Naive thymus-derived CD8-positive, alpha-beta T cell (primary cell): Measurements from ENCODE around the gene IGSF9. TPM values are rescaled to one million over a fixed set of nuclear protein-coding genes. Genes with fewer than 3 reads are reported as not detected.

Experiments used
- ATAC-seq, 2 donors: fragments of 150-1000 bp; cut with Tn5 transposase in 1 of 2; sonication (Bioruptor Pico), chemical (Tn5 transposase) in 1 of 2; 1 replicate in 1 of 2; 2 replicates in 1 of 2; pipeline ENCODE4 v1.10.0; 2021; ENCODE audit warnings: mild to moderate bottlenecking in 2 of 2, moderate library complexity in 2 of 2
- POLR2A ChIA-PET: fragments of 350-600 bp; sonication (Branson Sonifier 250); formaldehyde crosslinking; loops from one replicate; lab custom pipeline; 2021; ENCODE audit warnings: antibody characterized with exemption; lab: Charles Lee
- DNase-seq, 10 donors: peaks; one replicate each; pipeline versions ENCODE4 v3.0.0 to v3.0.0-alpha.2; 2020 to 2022
- H3K27ac Mint-ChIP-seq, 10 donors: one replicate each; pipeline ENCODE4 v1.8.0; 2020 to 2022; ENCODE audit warnings: mild to moderate bottlenecking in 10 of 10, mixed read lengths in 10 of 10, moderate library complexity in 4 of 10, inconsistent platforms in 1 of 10
- H3K27me3 Mint-ChIP-seq, 5 donors: one replicate each; pipeline ENCODE4 v1.8.0; 2021 to 2022; ENCODE audit warnings: mixed read lengths in 5 of 5
- H3K36me3 Mint-ChIP-seq, 3 donors: one replicate each; pipeline ENCODE4 v1.8.0; 2020 to 2022; ENCODE audit warnings: mixed read lengths in 3 of 3, mild to moderate bottlenecking in 2 of 3, inconsistent platforms in 1 of 3
- H3K4me1 Mint-ChIP-seq, 4 donors: one replicate each; pipeline ENCODE4 v1.8.0; 2021 to 2022; ENCODE audit warnings: mixed read lengths in 4 of 4
- H3K4me3 Mint-ChIP-seq, 10 donors: one replicate each; pipeline ENCODE4 v1.8.0; 2020 to 2022; ENCODE audit warnings: mild to moderate bottlenecking in 10 of 10, mixed read lengths in 10 of 10, moderate library complexity in 6 of 10, inconsistent platforms in 1 of 10
- H3K9me3 Mint-ChIP-seq, 9 donors: one replicate each; pipeline ENCODE4 v1.8.0; 2020 to 2022; ENCODE audit warnings: mixed read lengths in 9 of 9, mild to moderate bottlenecking in 3 of 9, inconsistent platforms in 1 of 9, moderate library complexity in 1 of 9
- microRNA-seq: library from miRNA; unstranded; fragments of <30 nt; microRNA quantifications from one replicate; pipeline ENCODE4 v1.2.0, GENCODE V29; 2022; ENCODE audit warnings: borderline microRNAs expressed
- polyA plus RNA-seq, 3 donors: library from polyadenylated mRNA; unstranded; fragments of 300-500 nt; fragmentation: Illumina TruSeq; gene quantifications; one replicate each; pipeline ENCODE4 v1.2.3, GENCODE V29; 2021
- total RNA-seq, 8 experiments: library from RNA in 2 of 8; stranded (reverse) in 2 of 8; gene quantifications; one replicate each; pipeline ENCODE4 v1.2.3 and lab custom pipeline; 2021 to 2026

IGSF9 gene
- total and polyA plus RNA-seq, 5 experiments from 2014 or later, result 0.16 to 0.21 TPM; not detected in 3

DNA sequence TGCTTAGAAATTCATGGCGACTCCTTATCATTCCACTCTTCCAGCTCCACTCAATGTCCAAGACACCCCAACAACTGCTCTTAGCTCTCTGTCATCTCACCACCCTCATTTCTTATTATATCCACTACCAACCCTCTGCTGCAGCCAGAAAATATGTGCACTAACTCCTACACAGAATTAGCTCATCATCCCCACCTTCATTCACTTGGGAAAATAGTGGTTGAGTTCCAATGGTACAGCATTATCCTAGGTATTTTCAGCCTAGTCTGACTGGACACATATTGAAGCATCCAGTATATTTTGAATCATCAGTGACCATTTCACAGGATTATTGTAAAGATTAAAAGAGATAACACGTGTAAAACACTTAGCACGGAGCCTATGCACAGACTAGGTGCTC, 66.3 kb downstream of the IGSF9 start:
- ATAC-seq (no peak), DNase-seq (no peak)
- Mint-ChIP-seq H3K36me3 (peaks cover 0 to 7% (median 0%) of the 10 kb centered on the region in 3 donors), H3K4me3 (no peak overlapping the region), H3K27ac (no peak overlapping the region), H3K27me3 (peaks cover under 1 to 25% (median 7%) of the 10 kb centered on the region in 5 donors), H3K4me1 (peaks cover 0 to 2% (median 0%) of the 10 kb centered on the region in 4 donors), H3K9me3 (no peaks in the 10 kb centered on the region)
- POLR2A ChIA-PET, result no interaction called here

DNA sequence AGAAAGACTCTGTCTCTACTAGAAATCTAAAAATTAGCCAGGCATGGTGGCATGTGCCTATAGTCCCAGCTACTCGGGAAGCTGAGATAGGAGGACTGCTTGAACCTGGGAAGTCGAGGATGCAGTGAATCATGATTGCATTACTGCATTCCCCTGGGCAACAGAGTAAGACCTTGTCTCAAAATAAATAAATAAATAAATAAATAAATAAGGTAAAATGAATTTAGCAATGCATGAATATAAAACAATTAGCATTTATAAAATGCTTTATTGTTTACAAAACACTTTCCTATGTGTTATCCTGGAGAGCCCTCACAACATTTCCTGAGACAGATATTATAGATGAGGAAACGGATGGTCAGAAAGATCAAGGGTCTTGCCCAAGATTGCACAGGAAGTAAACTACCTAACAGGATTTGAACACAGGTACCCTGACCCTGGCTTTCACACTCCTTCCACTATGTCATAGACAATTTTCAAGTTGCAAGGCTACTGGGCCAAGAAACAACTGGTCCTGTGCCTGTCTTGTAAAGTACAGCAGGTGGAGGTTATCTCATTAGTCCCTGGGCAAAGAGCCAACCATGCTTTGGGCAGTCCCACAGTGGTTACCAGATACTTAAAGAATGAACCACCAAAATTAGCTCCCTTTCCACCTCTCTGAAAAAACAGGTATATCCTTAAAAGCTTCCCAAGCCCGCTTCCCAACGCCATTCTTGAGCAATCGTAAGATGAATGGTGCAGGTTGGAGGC, 67.5 kb downstream of the IGSF9 start:
- H3K4me3 Mint-ChIP-seq, result no peak overlapping the region
- POLR2A ChIA-PET, result no interaction called here
- ATAC-seq (no peak), DNase-seq (no peak)
- no peaks in the 10 kb centered on the region for H3K9me3 Mint-ChIP-seq
- no peak overlapping the region for H3K27ac Mint-ChIP-seq
- peaks cover 0 to 7% (median 0%) of the 10 kb centered on the region in 3 donors for H3K36me3 Mint-ChIP-seq
- peaks cover 0 to 2% (median 0%) of the 10 kb centered on the region in 4 donors for H3K4me1 Mint-ChIP-seq
- H3K27me3 Mint-ChIP-seq, result peaks cover 4 to 31% (median 10%) of the 10 kb centered on the region in 5 donors

Small RNA genes lying within 50 kb of the gene (microRNA-seq; reads per million reads assigned to microRNA genes)
- gene MIR4259, result not detected

Other genes with a start within 250 kb of the IGSF9 start
- not detected for gene CRP, start 231.0 kb downstream of the IGSF9 start, total RNA-seq
- gene CRP, start 231.0 kb downstream of the IGSF9 start, polyA plus RNA-seq, result not detected
- gene DUSP23, start 164.7 kb downstream of the IGSF9 start, total RNA-seq, result 10 to 100 TPM; 13.0 to 15.6 TPM
- 10 to 100 TPM; 50.0 to 57.7 (median 54.3) TPM for gene DUSP23, start 164.7 kb downstream of the IGSF9 start, polyA plus RNA-seq
- 1 to 10 TPM; 2.1 TPM for gene FCRL6, start 143.3 kb downstream of the IGSF9 start, total RNA-seq
- gene FCRL6, start 143.3 kb downstream of the IGSF9 start, polyA plus RNA-seq, result 100 to 1,000 TPM in 1 of 3 donors, 1 to 10 TPM in 2; 2.1 to 127 (median 6.6) TPM
- gene SLAMF8, start 118.7 kb downstream of the IGSF9 start, total RNA-seq, result under 1 TPM; 0.10 to 0.36 TPM
- 1 to 10 TPM in 1 of 3 donors, under 1 TPM in 2; 0.47 to 3.0 (median 0.64) TPM for gene SLAMF8, start 118.7 kb downstream of the IGSF9 start, polyA plus RNA-seq
- gene VSIG8, start 83.0 kb downstream of the IGSF9 start, total RNA-seq, result not detected
- gene VSIG8, start 83.0 kb downstream of the IGSF9 start, polyA plus RNA-seq, result not detected
- 1 to 10 TPM; 1.3 to 1.5 TPM for gene CFAP45, start 45.4 kb downstream of the IGSF9 start, total RNA-seq
- gene CFAP45, start 45.4 kb downstream of the IGSF9 start, polyA plus RNA-seq, result under 1 TPM in 1 of 3 donors, not detected in 2; 0.33 TPM
- 100 to 1,000 TPM; 125 to 136 TPM for gene TAGLN2, start 20.1 kb downstream of the IGSF9 start, total RNA-seq
- 100 to 1,000 TPM; 477 to 825 (median 609) TPM for gene TAGLN2, start 20.1 kb downstream of the IGSF9 start, polyA plus RNA-seq
- gene SLAMF9, start 8.6 kb upstream of the IGSF9 start, total RNA-seq, result not detected
- not detected for gene SLAMF9, start 8.6 kb upstream of the IGSF9 start, polyA plus RNA-seq
- gene PIGM, start 86.4 kb upstream of the IGSF9 start, total RNA-seq, result 1 to 10 TPM; 9.6 to 9.7 TPM
- gene PIGM, start 86.4 kb upstream of the IGSF9 start, polyA plus RNA-seq, result 1 to 10 TPM; 3.3 to 4.0 (median 3.8) TPM
- not detected for gene KCNJ10, start 124.5 kb upstream of the IGSF9 start, total RNA-seq
- under 1 TPM in 1 of 3 donors, not detected in 2; 0.29 TPM for gene KCNJ10, start 124.5 kb upstream of the IGSF9 start, polyA plus RNA-seq
- gene KCNJ9, start 135.9 kb upstream of the IGSF9 start, total RNA-seq, result not detected
- gene KCNJ9, start 135.9 kb upstream of the IGSF9 start, polyA plus RNA-seq, result under 1 TPM; 0.03 to 0.20 (median 0.10) TPM
- gene IGSF8, start 153.0 kb upstream of the IGSF9 start, total RNA-seq, result 10 to 100 TPM; 67.9 to 71.5 TPM
- 10 to 100 TPM; 40.2 to 74.5 (median 56.9) TPM for gene IGSF8, start 153.0 kb upstream of the IGSF9 start, polyA plus RNA-seq
- gene ATP1A2, start 170.1 kb upstream of the IGSF9 start, total RNA-seq, result not detected
- not detected for gene ATP1A2, start 170.1 kb upstream of the IGSF9 start, polyA plus RNA-seq
- not detected for gene ATP1A4, start 206.0 kb upstream of the IGSF9 start, total RNA-seq
- not detected for gene ATP1A4, start 206.0 kb upstream of the IGSF9 start, polyA plus RNA-seq
- not detected for gene CASQ1, start 245.0 kb upstream of the IGSF9 start, total RNA-seq
- gene CASQ1, start 245.0 kb upstream of the IGSF9 start, polyA plus RNA-seq, result not detected